Measurements from ENCODE around the gene SLC13A4. TPM values are rescaled to one million over a fixed set of nuclear protein-coding genes. Genes with fewer than 3 reads are reported as not detected.

Gene SLC13A4
- polyA plus RNA-seq, 1 donor (not counting 4 experiments of a cell fraction or from before 2014, with no cell fraction given): 0.12 TPM

- dilution Hi-C loops (cut with MboI; ENCODE audit: extremely low pct_ligation_motif_present, low sequenced_read_pairs): no loop called here
- H3K27ac ChIP-seq (ENCODE audit: control insufficient read depth, insufficient read depth, low read length): no peak overlapping the region
- no peaks in the 10 kb centered on the region for H4K20me1 ChIP-seq (ENCODE audit: control insufficient read depth, extremely low read depth, insufficient read depth, low read length)
- H3K9me3 ChIP-seq (ENCODE audit: control insufficient read depth, low read depth, low read length): no peaks in the 10 kb centered on the region
- H3K27me3 ChIP-seq (ENCODE audit: control insufficient read depth, extremely low read depth, insufficient read depth, low read length): no peaks in the 10 kb centered on the region
- no peaks in the 10 kb centered on the region for H3K4me1 ChIP-seq (ENCODE audit: control insufficient read depth, extremely low read depth, insufficient read depth, low read length)
- no peak overlapping the region for H3K4me3 ChIP-seq (ENCODE audit: control insufficient read depth in 2 of 3, extremely low read depth in 1 of 3, insufficient read depth in 2 of 3, low read depth in 1 of 3, low read length in 3 of 3)
- no peak for FAIRE-seq
- H3K4me2 ChIP-seq (ENCODE audit: control insufficient read depth, extremely low read depth, insufficient read depth, low read depth, low read length): no peak overlapping the region
- H3K9ac ChIP-seq (ENCODE audit: control insufficient read depth, extremely low read depth, insufficient read depth, low read length): no peak overlapping the region
- no peak overlapping the region for H2AFZ ChIP-seq (ENCODE audit: control insufficient read depth, low read length)
- no peaks in the 10 kb centered on the region for H3K79me2 ChIP-seq (ENCODE audit: control insufficient read depth, insufficient read depth, low read length)
- no peak for DNase-seq (ENCODE audit: low read depth, low spot score)
- peaks cover 14% of the 10 kb centered on the region in 2 experiments for H3K36me3 ChIP-seq (ENCODE audit: control insufficient read depth in 2 of 2, extremely low read depth in 1 of 2, insufficient read depth in 2 of 2, low read length in 2 of 2)
- H3K9me1 ChIP-seq (ENCODE audit: control insufficient read depth, extremely low read depth, insufficient read depth, low read length): no peaks in the 10 kb centered on the region
- TF ChIP-seq CTCF (optimal IDR thresholded peaks at IDR 0.05 in 1 of 3, IDR thresholded peaks at IDR 0.05 in 1 of 3, conservative IDR thresholded peaks at IDR 0.05 in 1 of 3; ENCODE audit: extremely low read depth in 1 of 3, insufficient read depth in 2 of 3, low read length in 3 of 3): no peak
- no peak for TF ChIP-seq EZH2 (IDR thresholded peaks at IDR 0.05; ENCODE audit: low read length)
Measured at GRCh38 chr7:135634191-135634878, 93.7 kb downstream of the SLC13A4 start.

Small RNA genes lying within 50 kb of the gene (small RNA-seq; reads per million reads assigned to genes)
- gene RNU6-1154P (ENCODE audit: insufficient read length in 3 of 3, low read depth in 3 of 3, low replicate concordance in 1 of 3): 0 reads per million in 3 experiments

Other genes with a start within 250 kb of the SLC13A4 start
- 8.2 to 12.6 TPM (median 11.4 TPM) in 3 replicates for gene CNOT4, start 218.1 kb downstream of the SLC13A4 start, polyA plus RNA-seq
- gene NUP205, start 170.3 kb downstream of the SLC13A4 start, polyA plus RNA-seq: 56.2 to 74.6 TPM (median 61.0 TPM) in 3 replicates
- 16.6 to 30.5 TPM (median 24.8 TPM) in 3 replicates for gene STMP1, start 65.7 kb downstream of the SLC13A4 start, polyA plus RNA-seq
- gene FAM180A, start 20.6 kb upstream of the SLC13A4 start, polyA plus RNA-seq: 0.42 to 0.85 TPM (median 0.73 TPM) in 3 replicates
- 94.2 to 151 TPM (median 125 TPM) in 3 replicates for gene MTPN, start 249.2 kb upstream of the SLC13A4 start, polyA plus RNA-seq

All from keratinocyte (primary cell).